Renal cortical epithelial cell (primary cell): ENCODE results near the gene HINFP. TPM values are rescaled to one million over a fixed set of nuclear protein-coding genes. Genes with fewer than 3 reads are reported as not detected.

Source experiments
- total RNA-seq: library from RNA; depleted of rRNA; stranded (reverse); fragments of >200 nt; gene quantifications from 2 replicates; pipeline ENCODE4 v1.2.3, GENCODE V29; 2014

HINFP gene
- total RNA-seq, 1 donor from 2014 or later: 20.8 TPM

Other genes starting within 250 kb of the HINFP start
- not detected in 2 replicates for gene CXCR5, start 237.7 kb upstream of the HINFP start, total RNA-seq
- 22.6 and 44.8 TPM in 2 replicates for gene BCL9L, start 195.7 kb upstream of the HINFP start, total RNA-seq
- 0.10 TPM in 1 of 2 replicates, not detected in the other for gene UPK2, start 165.3 kb upstream of the HINFP start, total RNA-seq
- gene FOXR1, start 149.8 kb upstream of the HINFP start, total RNA-seq: not detected in 2 replicates
- 9.0 and 23.3 TPM in 2 replicates for gene CENATAC, start 123.4 kb upstream of the HINFP start, total RNA-seq
- gene RPS25, start 103.2 kb upstream of the HINFP start, total RNA-seq: 998 and 1,564 TPM in 2 replicates
- 102 and 103 TPM in 2 replicates for gene TRAPPC4, start 102.8 kb upstream of the HINFP start, total RNA-seq
- gene SLC37A4, start 90.7 kb upstream of the HINFP start, total RNA-seq: 26.4 and 32.6 TPM in 2 replicates
- gene HYOU1, start 64.4 kb upstream of the HINFP start, total RNA-seq: 172 and 223 TPM in 2 replicates
- gene VPS11, start 53.8 kb upstream of the HINFP start, total RNA-seq: 15.8 and 29.3 TPM in 2 replicates
- 12.0 and 24.0 TPM in 2 replicates for gene HMBS, start 36.7 kb upstream of the HINFP start, total RNA-seq
- 22.1 and 42.9 TPM in 2 replicates for gene DPAGT1, start 19.7 kb upstream of the HINFP start, total RNA-seq
- 3.3 and 4.1 TPM in 2 replicates for gene C2CD2L, start 14.2 kb upstream of the HINFP start, total RNA-seq
- 0.15 TPM in 1 of 2 replicates, not detected in the other for gene ABCG4, start 27.5 kb downstream of the HINFP start, total RNA-seq
- 24.7 and 34.2 TPM in 2 replicates for gene NLRX1, start 47.1 kb downstream of the HINFP start, total RNA-seq
- gene NHERF4, start 63.9 kb downstream of the HINFP start, total RNA-seq: 0.30 TPM in 1 of 2 replicates, not detected in the other
- gene CBL, start 84.8 kb downstream of the HINFP start, total RNA-seq: 9.0 and 22.8 TPM in 2 replicates
- gene MCAM, start 195.6 kb downstream of the HINFP start, total RNA-seq: 559 and 965 TPM in 2 replicates
- 3.0 and 16.3 TPM in 2 replicates for gene RNF26, start 212.9 kb downstream of the HINFP start, total RNA-seq
- gene C1QTNF5, start 219.3 kb downstream of the HINFP start, total RNA-seq: 5.6 and 15.7 TPM in 2 replicates
- not detected in 2 replicates for gene MFRP, start 225.1 kb downstream of the HINFP start, total RNA-seq